Measurements from ENCODE around the gene SPTLC3.

DNA sequence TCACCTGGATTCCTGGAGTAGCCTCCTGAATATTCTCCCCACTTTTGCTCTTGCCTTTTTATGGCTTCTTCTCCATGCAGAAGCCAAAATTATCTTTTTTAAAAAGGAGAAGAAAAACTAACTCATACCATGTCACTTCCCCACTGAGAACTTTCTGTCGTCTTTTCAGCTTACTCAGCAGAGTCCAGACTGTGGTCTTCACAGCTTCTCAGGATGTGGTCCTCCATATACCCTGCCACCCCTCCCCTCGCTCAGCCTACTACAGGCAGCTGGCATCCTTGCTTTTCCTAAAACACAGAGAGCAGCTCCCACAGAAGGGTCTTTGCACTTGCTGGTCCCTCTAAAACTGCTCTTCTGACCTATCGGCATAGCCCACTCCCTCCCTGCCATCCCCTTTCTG lies 122.9 kb downstream of the SPTLC3 start:
- TF ChIP-seq EZH2 (IDR thresholded peaks at IDR 0.05; ENCODE audit: low read depth, unreplicated experiment) (no peak), EZH2phosphoT487 (IDR thresholded peaks at IDR 0.05; ENCODE audit: unreplicated experiment) (no peak), POLR2AphosphoS5 (IDR thresholded peaks at IDR 0.05; ENCODE audit: low read depth) (no peak), JUNB (IDR thresholded peaks at IDR 0.05; ENCODE audit: unreplicated experiment) (no peak), CREB1 (CRISPR knock-in tag; IDR thresholded peaks at IDR 0.05; ENCODE audit: low read depth) (no peak), REST (IDR thresholded peaks at IDR 0.05; ENCODE audit: unreplicated experiment) (no peak), STAT1 (IDR thresholded peaks at IDR 0.05; ENCODE audit: unreplicated experiment) (no peak)
- TF ChIP-seq, protein P1, sequence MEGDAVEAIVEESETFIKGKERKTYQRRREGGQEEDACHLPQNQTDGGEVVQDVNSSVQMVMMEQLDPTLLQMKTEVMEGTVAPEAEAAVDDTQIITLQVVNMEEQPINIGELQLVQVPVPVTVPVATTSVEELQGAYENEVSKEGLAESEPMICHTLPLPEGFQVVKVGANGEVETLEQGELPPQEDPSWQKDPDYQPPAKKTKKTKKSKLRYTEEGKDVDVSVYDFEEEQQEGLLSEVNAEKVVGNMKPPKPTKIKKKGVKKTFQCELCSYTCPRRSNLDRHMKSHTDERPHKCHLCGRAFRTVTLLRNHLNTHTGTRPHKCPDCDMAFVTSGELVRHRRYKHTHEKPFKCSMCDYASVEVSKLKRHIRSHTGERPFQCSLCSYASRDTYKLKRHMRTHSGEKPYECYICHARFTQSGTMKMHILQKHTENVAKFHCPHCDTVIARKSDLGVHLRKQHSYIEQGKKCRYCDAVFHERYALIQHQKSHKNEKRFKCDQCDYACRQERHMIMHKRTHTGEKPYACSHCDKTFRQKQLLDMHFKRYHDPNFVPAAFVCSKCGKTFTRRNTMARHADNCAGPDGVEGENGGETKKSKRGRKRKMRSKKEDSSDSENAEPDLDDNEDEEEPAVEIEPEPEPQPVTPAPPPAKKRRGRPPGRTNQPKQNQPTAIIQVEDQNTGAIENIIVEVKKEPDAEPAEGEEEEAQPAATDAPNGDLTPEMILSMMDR (conservative IDR thresholded peaks at IDR 0.05; ENCODE audit: low read depth in 2 of 2) = no peak
- TF ChIP-seq, protein P2, sequence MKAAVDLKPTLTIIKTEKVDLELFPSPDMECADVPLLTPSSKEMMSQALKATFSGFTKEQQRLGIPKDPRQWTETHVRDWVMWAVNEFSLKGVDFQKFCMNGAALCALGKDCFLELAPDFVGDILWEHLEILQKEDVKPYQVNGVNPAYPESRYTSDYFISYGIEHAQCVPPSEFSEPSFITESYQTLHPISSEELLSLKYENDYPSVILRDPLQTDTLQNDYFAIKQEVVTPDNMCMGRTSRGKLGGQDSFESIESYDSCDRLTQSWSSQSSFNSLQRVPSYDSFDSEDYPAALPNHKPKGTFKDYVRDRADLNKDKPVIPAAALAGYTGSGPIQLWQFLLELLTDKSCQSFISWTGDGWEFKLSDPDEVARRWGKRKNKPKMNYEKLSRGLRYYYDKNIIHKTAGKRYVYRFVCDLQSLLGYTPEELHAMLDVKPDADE (IDR thresholded peaks at IDR 0.05) = no peak
